HK-2 (cell line): Measurements from ENCODE around the gene UBA52.
"Not testable (repeated sequence)": the region's sequence is repeated elsewhere in the genome, so short reads cannot be mapped to it uniquely, and the experiment has no call there.

Experiments
- DNase-seq: peaks from one replicate; pipeline ENCODE4 v3.0.0-alpha.2; 2018; ENCODE audit not compliant: unreplicated experiment

Gene UBA52

GRCh38 chr19:18593367-18594095, 21.9 kb downstream of the UBA52 start:
- no peak for DNase-seq

DNA sequence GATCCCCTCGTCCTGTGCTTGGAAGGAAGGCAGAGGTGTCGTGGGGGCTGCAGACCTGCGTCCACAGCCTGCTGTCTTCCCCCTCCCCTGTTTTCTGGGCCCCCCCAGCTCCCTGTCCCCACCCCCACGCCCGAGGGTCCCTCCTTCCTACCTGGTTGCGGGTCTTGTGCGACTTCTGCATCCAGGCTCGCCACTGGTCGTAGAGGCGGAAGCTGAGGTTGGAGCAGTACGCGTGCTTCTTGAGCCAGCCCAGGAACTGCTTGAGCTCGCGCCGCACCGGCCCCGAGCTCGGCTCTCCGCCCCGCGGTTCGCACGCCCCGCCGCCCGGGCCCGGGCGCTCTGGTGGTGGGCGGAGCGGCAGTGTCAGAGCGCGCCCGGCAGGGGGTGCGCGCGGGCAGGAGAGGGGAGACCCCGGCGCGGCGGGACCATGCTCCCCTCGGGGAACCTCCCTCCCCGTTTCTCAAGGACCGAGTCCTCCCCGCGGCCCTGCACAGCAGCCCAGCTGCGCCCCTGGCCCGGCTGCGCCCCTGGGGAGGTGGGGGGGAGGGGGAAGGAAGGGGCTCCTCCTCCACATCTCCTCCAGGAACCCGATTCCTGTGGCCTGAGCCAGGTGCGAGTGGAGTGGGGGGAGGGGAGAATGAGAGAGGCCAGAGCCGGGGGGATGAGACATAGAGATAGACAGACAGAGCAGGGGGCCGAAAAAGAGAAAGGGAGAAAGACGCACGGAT, 22.6 kb downstream of the UBA52 start:
- peak; percentile 73 for DNase-seq

DNA sequence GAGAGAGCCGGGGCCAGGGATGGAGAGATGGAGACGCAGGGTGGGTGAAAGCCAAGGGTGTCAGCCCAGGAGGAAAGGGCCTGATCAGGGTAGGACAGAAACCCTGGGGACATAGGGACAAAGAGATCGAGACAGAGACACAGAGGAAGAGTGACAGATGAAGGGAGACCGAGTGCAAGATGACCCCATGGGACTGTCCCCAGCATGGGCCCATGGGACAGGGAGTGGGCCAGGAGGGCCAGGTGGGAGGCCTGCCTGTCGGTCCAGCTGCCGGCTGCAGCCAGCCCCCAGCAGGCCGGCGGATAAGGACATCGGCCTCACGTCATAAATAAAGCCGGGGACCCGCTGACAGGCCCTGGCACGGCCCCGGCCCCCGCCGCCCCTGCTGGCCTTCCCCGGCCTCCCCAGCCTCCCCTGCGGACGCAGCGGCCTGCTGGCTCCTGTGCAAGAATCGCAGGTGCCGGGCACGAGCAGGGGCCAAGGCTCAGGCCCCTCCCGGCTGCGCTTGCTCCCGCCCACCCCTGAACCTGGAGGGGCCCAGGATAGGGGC, 23.2 kb downstream of the UBA52 start:
- no peak for DNase-seq

- DNase-seq: no peak
Measured at GRCh38 chr19:18595475-18595874, 23.8 kb downstream of the UBA52 start.

GRCh38 chr19:18596752-18597157, 25.1 kb downstream of the UBA52 start:
- no peak for DNase-seq

DNA sequence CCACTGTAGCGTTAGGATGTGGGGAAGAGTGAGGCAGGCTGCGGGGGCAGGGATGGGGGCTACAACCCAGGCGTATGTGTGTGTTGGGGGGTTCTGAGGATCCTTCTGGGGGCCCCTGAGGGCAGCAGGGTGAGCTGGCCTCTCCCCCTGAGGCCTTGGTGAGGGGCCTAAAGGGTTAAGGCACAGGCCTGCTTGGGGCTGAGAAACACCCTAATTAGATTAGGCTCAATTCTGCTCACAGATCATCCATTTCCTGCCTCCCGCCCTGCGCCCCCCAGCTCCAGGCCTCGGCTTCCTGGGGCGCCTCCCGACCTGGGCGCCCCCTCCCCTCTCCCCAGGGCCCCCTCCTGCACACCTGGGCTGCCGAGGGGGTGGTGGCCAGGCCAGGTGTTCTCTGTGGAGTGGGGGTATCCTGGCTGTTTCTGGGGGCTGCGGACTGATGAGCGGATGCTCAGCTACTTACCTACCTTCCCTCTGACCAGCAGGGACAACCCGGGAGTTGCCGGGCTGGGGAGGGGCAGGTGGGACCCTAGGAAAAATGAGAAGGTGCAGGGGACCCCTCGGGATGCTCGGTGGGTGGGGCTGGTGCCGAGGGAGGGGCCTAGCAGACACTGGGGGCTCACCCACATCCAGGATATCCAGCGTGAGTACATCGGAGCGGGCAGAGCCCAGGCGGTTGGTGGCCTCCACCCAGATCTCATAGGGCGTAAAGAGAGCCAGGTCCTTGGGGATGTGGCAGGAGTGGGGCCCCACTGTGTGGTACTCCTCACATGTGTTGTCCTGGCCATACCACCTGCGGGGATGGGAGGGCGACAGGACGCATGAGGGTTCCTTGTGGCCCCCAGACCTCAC, 26.4 kb downstream of the UBA52 start:
- DNase-seq: no peak

GRCh38 chr19:18599485-18599884, 27.8 kb downstream of the UBA52 start:
- DNase-seq: no peak

DNA sequence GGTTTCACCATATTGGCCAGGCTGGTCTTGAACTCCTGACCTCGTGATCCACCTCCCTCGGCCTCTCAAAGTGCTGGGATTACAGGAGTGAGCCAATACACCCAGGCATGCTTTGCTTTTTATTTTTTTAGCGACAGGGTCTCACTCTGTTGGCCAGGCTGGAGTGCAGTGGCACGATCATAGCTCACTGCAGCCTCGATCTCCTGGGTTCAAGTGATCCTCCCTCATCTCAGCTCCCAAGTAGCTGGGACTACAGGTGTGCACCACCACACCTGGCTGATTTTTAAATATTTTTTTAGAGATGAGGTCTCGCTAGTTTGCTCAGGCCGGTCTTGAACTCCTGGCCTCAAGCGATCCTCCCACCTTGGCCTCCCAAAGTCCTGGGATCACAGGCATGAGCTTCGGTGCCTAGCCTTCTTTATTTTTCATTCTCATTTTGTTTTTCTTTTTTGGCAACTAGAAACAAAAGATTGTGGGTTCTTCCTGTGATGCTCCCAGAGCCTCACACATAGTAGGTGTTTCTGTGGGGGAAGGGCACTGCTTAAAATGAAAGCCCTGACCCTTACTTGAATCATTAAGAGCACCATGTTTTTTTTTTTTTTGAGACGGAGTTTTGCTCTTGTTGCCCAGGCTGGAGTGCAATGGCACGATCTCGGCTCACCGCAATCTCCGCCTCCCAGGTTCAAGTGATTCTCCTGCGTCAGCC, 29.2 kb downstream of the UBA52 start:
- not testable (repeated sequence) for DNase-seq

- DNase-seq: no peak
Measured at GRCh38 chr19:18601875-18602274, 30.2 kb downstream of the UBA52 start.

GRCh38 chr19:18603255-18603957, 31.7 kb downstream of the UBA52 start:
- DNase-seq: no peak

- no peak for DNase-seq
Measured at GRCh38 chr19:18603958-18604819, 32.5 kb downstream of the UBA52 start.

DNA sequence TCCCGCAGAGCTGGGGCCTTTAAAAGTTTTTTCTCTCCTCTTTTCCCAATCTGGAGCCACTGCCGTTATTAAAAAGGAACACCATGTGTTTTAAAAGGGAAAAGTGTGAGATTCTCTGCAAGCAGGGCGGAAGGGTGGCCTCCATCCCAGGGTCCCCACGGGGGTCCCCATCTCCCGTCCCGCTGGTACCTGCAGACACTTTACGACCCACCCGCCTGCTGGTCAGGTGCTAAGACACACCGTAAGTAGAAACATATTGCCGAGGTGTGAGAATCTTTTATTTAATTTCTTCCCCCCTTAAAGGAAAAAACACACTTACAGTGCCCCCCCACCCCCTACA, 33.1 kb downstream of the UBA52 start:
- no peak for DNase-seq

- DNase-seq: no peak
Measured at GRCh38 chr19:18605196-18605545, 33.5 kb downstream of the UBA52 start.

- DNase-seq: no peak
Measured at GRCh38 chr19:18605546-18606280, 34.1 kb downstream of the UBA52 start.

DNA sequence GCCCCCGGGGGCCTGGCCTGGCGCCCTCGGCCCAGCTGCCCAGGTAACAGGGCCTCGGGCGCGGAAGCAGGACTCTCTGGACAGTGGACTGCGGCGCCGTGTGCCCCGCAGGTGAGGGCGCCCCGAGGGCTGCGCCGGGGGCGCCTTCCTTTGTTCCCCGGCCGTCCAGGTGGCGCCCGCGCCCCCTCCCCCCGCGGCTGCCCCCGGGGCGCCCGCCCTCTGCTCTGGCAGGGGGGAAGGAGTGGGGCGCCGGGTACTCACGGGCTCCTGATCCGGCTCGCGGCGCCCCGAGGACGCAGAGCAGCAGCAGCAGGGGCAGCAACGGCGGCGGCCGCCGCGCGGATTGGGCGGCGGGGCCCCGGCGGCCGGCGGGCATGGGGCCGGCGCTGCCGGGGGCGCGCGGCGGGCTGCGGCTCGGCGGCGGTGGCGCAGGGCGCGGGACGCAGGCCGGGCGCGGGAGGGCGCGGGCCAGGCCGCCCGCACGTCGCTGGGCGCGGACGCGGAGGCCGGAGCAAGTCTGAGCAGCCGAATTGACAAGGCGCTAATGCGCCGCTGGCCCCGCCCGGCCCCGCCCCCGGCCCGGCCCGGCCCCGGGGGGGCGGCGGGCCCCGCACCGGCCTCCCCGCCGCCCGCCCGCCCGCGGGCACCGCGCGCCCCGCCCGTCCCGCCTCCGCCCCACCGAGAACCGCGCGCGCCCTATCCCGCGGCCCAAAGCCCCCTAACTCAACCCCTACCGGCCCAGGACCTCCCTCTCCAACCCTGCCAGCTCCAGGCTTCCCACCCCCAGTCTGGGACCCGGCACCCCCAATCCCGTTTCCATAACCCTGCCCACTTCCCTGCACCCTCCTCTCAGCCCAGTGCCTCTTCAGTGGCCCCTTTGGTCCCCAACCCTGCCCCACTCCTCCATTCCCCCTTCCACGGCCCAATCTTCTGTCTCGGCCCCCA, 34.9 kb downstream of the UBA52 start, which contains the start of gene CRLF1:
Gene CRLF1 (minus strand): TSS at position 519 of the 945 bp plus-strand sequence. CDS start 143 bp downstream, at position 376.
- DNase-seq: no peak

DNA sequence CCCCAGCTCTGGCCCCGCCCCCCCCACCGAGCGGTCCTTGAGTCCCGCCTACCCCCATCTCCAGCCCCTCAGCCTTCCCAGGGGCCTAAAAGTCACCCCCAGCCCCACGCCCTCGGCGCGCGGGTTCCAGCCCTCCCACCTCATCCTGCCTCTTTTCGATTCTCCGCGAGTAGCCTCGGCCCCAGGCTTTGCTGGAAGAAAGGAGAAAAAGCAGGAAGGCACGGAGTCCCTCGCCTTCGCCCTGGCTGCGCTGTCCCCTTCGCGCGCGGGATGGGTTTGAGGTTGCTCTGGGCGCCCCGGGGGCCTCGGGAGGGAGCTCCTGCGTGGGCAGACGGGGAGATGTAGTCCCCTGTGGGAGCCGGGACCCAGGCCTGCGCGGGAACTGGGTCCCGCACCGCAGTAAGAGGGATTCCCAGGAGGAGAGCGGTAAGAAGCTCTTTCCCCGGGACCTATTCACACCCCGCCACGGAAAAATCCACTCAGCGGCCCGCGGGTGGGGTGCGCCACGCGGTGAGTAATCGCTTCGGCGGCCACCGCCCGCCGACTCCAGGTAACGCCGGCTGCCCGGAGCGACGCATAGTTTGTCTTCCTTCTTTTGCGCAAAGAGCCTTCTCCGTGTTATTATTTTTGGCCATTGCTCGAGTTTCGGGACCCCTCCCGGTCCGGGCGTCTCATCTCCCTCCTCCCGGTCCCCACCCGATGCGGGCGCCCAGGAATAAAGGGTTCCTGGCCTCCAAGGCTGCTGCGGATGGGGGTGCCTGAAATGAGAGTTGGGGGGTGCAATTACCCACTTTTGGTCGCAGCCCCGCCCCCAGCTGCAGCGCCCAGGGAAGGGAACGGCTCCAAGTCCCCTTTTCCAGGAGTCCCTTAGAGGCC, 35.8 kb downstream of the UBA52 start:
- no peak for DNase-seq
